ENCODE data around the gene TECPR1.

The TECPR1 gene

GRCh38 chr7:98278936-98279335, 26.9 kb upstream of the TECPR1 start:
- no peak overlapping the region for H3K4me3 ChIP-seq (ENCODE audit: low read depth, low read length)
- no peak for TF ChIP-seq CTCF (IDR thresholded peaks at IDR 0.05; ENCODE audit: insufficient read depth, low read depth, low read length, missing control alignments)
- DNase-seq (ENCODE audit: low read depth): no peak

GRCh38 chr7:98278408-98278807, 26.4 kb upstream of the TECPR1 start:
- DNase-seq (ENCODE audit: low read depth): no peak
- no peak overlapping the region for H3K4me3 ChIP-seq (ENCODE audit: low read depth, low read length)
- TF ChIP-seq CTCF (IDR thresholded peaks at IDR 0.05; ENCODE audit: insufficient read depth, low read depth, low read length, missing control alignments): no peak

- no peak for TF ChIP-seq CTCF (IDR thresholded peaks at IDR 0.05; ENCODE audit: insufficient read depth, low read depth, low read length, missing control alignments)
- no peak overlapping the region for H3K4me3 ChIP-seq (ENCODE audit: low read depth, low read length)
- DNase-seq (ENCODE audit: low read depth): no peak
Measured at GRCh38 chr7:98276241-98276761, 24.3 kb upstream of the TECPR1 start.

GRCh38 chr7:98267303-98267702, 15.3 kb upstream of the TECPR1 start:
- TF ChIP-seq CTCF (IDR thresholded peaks at IDR 0.05; ENCODE audit: insufficient read depth, low read depth, low read length, missing control alignments): no peak
- no peak for DNase-seq (ENCODE audit: low read depth)

GRCh38 chr7:98266840-98267239, 14.8 kb upstream of the TECPR1 start:
- peak; percentile 20 for TF ChIP-seq CTCF (IDR thresholded peaks at IDR 0.05; ENCODE audit: insufficient read depth, low read depth, low read length, missing control alignments)
- H3K4me3 ChIP-seq (ENCODE audit: low read depth, low read length): no peak overlapping the region
- DNase-seq (ENCODE audit: low read depth): no peak

More at GRCh38 chr7:98267303-98267702, 15.3 kb upstream of the TECPR1 start:
- no peak overlapping the region for H3K4me3 ChIP-seq (ENCODE audit: low read depth, low read length)

GRCh38 chr7:98265841-98266271, 13.8 kb upstream of the TECPR1 start:
- no peak for TF ChIP-seq CTCF (IDR thresholded peaks at IDR 0.05; ENCODE audit: insufficient read depth, low read depth, low read length, missing control alignments)
- DNase-seq (ENCODE audit: low read depth): no peak
- no peak overlapping the region for H3K4me3 ChIP-seq (ENCODE audit: low read depth, low read length)

- no peak for TF ChIP-seq CTCF (IDR thresholded peaks at IDR 0.05; ENCODE audit: insufficient read depth, low read depth, low read length, missing control alignments)
- no peak for DNase-seq (ENCODE audit: low read depth)
- no peak overlapping the region for H3K4me3 ChIP-seq (ENCODE audit: low read depth, low read length)
Measured at GRCh38 chr7:98257701-98258100, 5.7 kb upstream of the TECPR1 start.

All from GM12865 (cell line).